IMR-90 (cell line): ENCODE results near the gene SUV39H2. TPM values are rescaled to one million over a fixed set of nuclear protein-coding genes. Genes with fewer than 3 reads are reported as not detected.

Experiments
- ATAC-seq: fragments of 200-7000 bp; cut with Tn5 transposase; 2 replicates; pipeline ENCODE4 v1.9.1; 2020; ENCODE audit warnings: low read depth, mild to moderate bottlenecking, moderate library complexity
- BruUV-seq: library from RNA; stranded (reverse); fragments of 400-500 nt; replicated peaks from 2 replicates; lab custom pipeline; 2021; lab: Mats Ljungman, UMichigan
- CTCF ChIA-PET: fragments of 300-600 bp; formaldehyde crosslinking; extraction: SDS; loops from one replicate; lab custom pipeline; 2021; ENCODE audit warnings: antibody characterized with exemption; lab: Yijun Ruan, JAX
- POLR2A ChIA-PET: fragments of 300-600 bp; sonication (Branson Sonifier 250); formaldehyde crosslinking; loops from one replicate; lab custom pipeline; 2022; ENCODE audit warnings: antibody characterized with exemption; ENCODE audit not compliant: unreplicated experiment; lab: Charles Lee
- DNase-seq: peaks from one replicate; pipeline ENCODE4 v3.0.0; 2013
- H2AFZ ChIP-seq: replicated peaks from 2 replicates; pipeline ENCODE3; 2013; ENCODE audit warnings: low read length, mild to moderate bottlenecking; ENCODE audit not compliant: poor library complexity
- H2AK5ac ChIP-seq: 2 replicates; pipeline ENCODE4 v1.6.1; 2013; ENCODE audit warnings: low read depth, low read length, inconsistent platforms
- H2AK9ac ChIP-seq: replicated peaks from 2 replicates; pipeline ENCODE3; 2013; ENCODE audit warnings: mild to moderate bottlenecking, low read depth, low read length, moderate library complexity; ENCODE audit not compliant: poor library complexity
- H2BK120ac ChIP-seq: 2 replicates; pipeline ENCODE4 v1.6.1; 2013; ENCODE audit warnings: low read depth, low read length, inconsistent platforms
- H2BK15ac ChIP-seq: 3 replicates; pipeline ENCODE4 v1.6.1; 2013; ENCODE audit warnings: low read depth, low read length, inconsistent platforms
- H2BK20ac ChIP-seq: 2 replicates; pipeline ENCODE4 v1.6.1; 2013; ENCODE audit warnings: low read depth, mild to moderate bottlenecking, inconsistent platforms, low read length, moderate library complexity
- H2BK5ac ChIP-seq: 2 replicates; pipeline ENCODE4 v1.6.1; 2013; ENCODE audit warnings: mild to moderate bottlenecking, low read depth, low read length, inconsistent platforms; ENCODE audit not compliant: poor library complexity, severe bottlenecking
- H3K14ac ChIP-seq: replicated peaks from 2 replicates; pipeline ENCODE4 v1.6.1; 2013; ENCODE audit warnings: low read depth, low read length, inconsistent platforms
- H3K18ac ChIP-seq: 2 replicates; pipeline ENCODE4 v1.6.1; 2013; ENCODE audit warnings: low read depth, low read length, control low read depth
- H3K23ac ChIP-seq: 2 replicates; pipeline ENCODE4 v1.6.1; 2013; ENCODE audit warnings: low read depth, low read length, inconsistent platforms
- H3K27ac ChIP-seq: 2 replicates; pipeline ENCODE4 v1.5.1; 2013; ENCODE audit warnings: mild to moderate bottlenecking, control low read depth, low read length; ENCODE audit not compliant: insufficient read depth
- H3K27me3 ChIP-seq: 2 replicates; pipeline ENCODE4 v1.6.1; 2013; ENCODE audit warnings: low read length; ENCODE audit not compliant: control insufficient read depth, insufficient read depth
- H3K36me3 ChIP-seq: 2 replicates; pipeline ENCODE4 v1.6.1; 2013; ENCODE audit warnings: low read length, mixed read lengths; ENCODE audit not compliant: control insufficient read depth, insufficient read depth
- H3K4ac ChIP-seq: 2 replicates; pipeline ENCODE4 v1.6.1; 2013; ENCODE audit warnings: low read depth, low read length, inconsistent platforms
- H3K4me1 ChIP-seq: 2 replicates; pipeline ENCODE4 v1.6.1; 2013; ENCODE audit warnings: low read length, mixed read lengths; ENCODE audit not compliant: control insufficient read depth, insufficient read depth
- H3K4me2 ChIP-seq: 2 replicates; pipeline ENCODE4 v1.6.1; 2013; ENCODE audit warnings: low read depth, mild to moderate bottlenecking, control low read depth, low read length, moderate library complexity
- H3K4me3 ChIP-seq: 2 replicates; pipeline ENCODE4 v1.5.1; 2013; ENCODE audit warnings: low read depth, mild to moderate bottlenecking, control low read depth, low read length, moderate library complexity; ENCODE audit not compliant: insufficient read depth
- H3K56ac ChIP-seq: 2 replicates; pipeline ENCODE4 v1.6.1; 2013; ENCODE audit warnings: low read length, inconsistent platforms; ENCODE audit not compliant: insufficient read depth; ENCODE audit errors: extremely low read depth
- H3K79me1 ChIP-seq, 2 experiments: 2 replicates each; pipeline ENCODE4 v1.6.1; 2013; ENCODE audit warnings: low read length in 2 of 2, inconsistent platforms in 1 of 2, low read depth in 1 of 2
- H3K9ac ChIP-seq: 2 replicates; pipeline ENCODE4 v1.6.1; 2013; ENCODE audit warnings: low read depth, low read length, control low read depth
- H3K9me1 ChIP-seq: 2 replicates; pipeline ENCODE4 v1.6.1; 2013; ENCODE audit warnings: low read length, inconsistent platforms; ENCODE audit not compliant: insufficient read depth
- H3K9me3 ChIP-seq: 2 replicates; pipeline ENCODE4 v1.6.1; 2013; ENCODE audit warnings: low read length; ENCODE audit not compliant: control insufficient read depth, insufficient read depth
- H4K20me1 ChIP-seq: 2 replicates; pipeline ENCODE4 v1.6.1; 2013; ENCODE audit warnings: low read length, inconsistent platforms; ENCODE audit not compliant: insufficient read depth
- H4K5ac ChIP-seq: 2 replicates; pipeline ENCODE4 v1.6.1; 2013; ENCODE audit warnings: mild to moderate bottlenecking, low read depth, low read length, control low read depth
- H4K8ac ChIP-seq, 2 experiments: 2 replicates each; pipeline ENCODE4 v1.6.1; 2013; ENCODE audit warnings: low read depth in 2 of 2, low read length in 2 of 2, control low read depth in 1 of 2, inconsistent platforms in 1 of 2
- H4K91ac ChIP-seq: 2 replicates; pipeline ENCODE4 v1.6.1; 2013; ENCODE audit warnings: low read depth, low read length, inconsistent platforms; ENCODE audit not compliant: insufficient read depth
- BHLHE40 ChIP-seq: fragments of 150-350 bp; IDR thresholded peaks from 2 replicates; pipeline ENCODE4 v1.6.1; 2016; ENCODE audit warnings: mild to moderate bottlenecking, low read depth, low read length
- CEBPB ChIP-seq: IDR thresholded peaks from 2 replicates; pipeline ENCODE4 v1.6.1; 2012; ENCODE audit warnings: low read depth, low read length, improper control_type of control experiment
- CHD1 ChIP-seq: IDR thresholded peaks from 2 replicates; pipeline ENCODE4 v1.6.1; 2012; ENCODE audit warnings: low read depth, low read length, improper control_type of control experiment
- ELK1 ChIP-seq: fragments of 150-350 bp; IDR thresholded peaks from 2 replicates; pipeline ENCODE4 v1.6.1; 2016; ENCODE audit warnings: low read depth, mild to moderate bottlenecking, low read length, moderate library complexity, borderline replicate concordance
- FOS ChIP-seq: fragments of 150-350 bp; IDR thresholded peaks from 2 replicates; pipeline ENCODE4 v1.6.1; 2016; ENCODE audit warnings: low read depth, low read length
- MAFK ChIP-seq: IDR thresholded peaks from 2 replicates; pipeline ENCODE4 v1.6.1; 2012; ENCODE audit warnings: low read depth, low read length, improper control_type of control experiment
- MAZ ChIP-seq: IDR thresholded peaks from 2 replicates; pipeline ENCODE4 v1.6.1; 2012; ENCODE audit warnings: low read depth, mild to moderate bottlenecking, low read length, improper control_type of control experiment, moderate library complexity, borderline replicate concordance
- MXI1 ChIP-seq: IDR thresholded peaks from 2 replicates; pipeline ENCODE4 v1.6.1; 2012; ENCODE audit warnings: low read depth, mild to moderate bottlenecking, low read length, moderate library complexity, borderline replicate concordance
- NFE2L2 ChIP-seq: fragments of 150-350 bp; IDR thresholded peaks from 2 replicates; pipeline ENCODE4 v1.6.1; 2016; ENCODE audit warnings: low read depth, mild to moderate bottlenecking, low read length
- POLR2A ChIP-seq: IDR thresholded peaks from 2 replicates; pipeline ENCODE4 v1.6.1; 2012; ENCODE audit warnings: mild to moderate bottlenecking, low read depth, low read length
- RAD21 ChIP-seq: IDR thresholded peaks from 2 replicates; pipeline ENCODE4 v1.6.1; 2012; ENCODE audit warnings: low read length, improper control_type of control experiment
- RCOR1 ChIP-seq: IDR thresholded peaks from 2 replicates; pipeline ENCODE4 v1.6.1; 2012; ENCODE audit warnings: mild to moderate bottlenecking, low read length, improper control_type of control experiment; ENCODE audit not compliant: insufficient replicate concordance
- RFX5 ChIP-seq: IDR thresholded peaks from 2 replicates; pipeline ENCODE4 v1.8.0; 2012; ENCODE audit warnings: low read depth, mild to moderate bottlenecking, low read length, moderate library complexity
- SMC3 ChIP-seq: fragments of 150-350 bp; IDR thresholded peaks from 2 replicates; pipeline ENCODE4 v1.6.1; 2016; ENCODE audit warnings: low read depth, mild to moderate bottlenecking, antibody characterized with exemption, low read length, moderate library complexity
- USF2 ChIP-seq: fragments of 150-350 bp; IDR thresholded peaks from 2 replicates; pipeline ENCODE4 v1.6.1; 2017; ENCODE audit warnings: mild to moderate bottlenecking, antibody characterized with exemption, low read length, low read depth
- WGBS, 2 experiments: methylation state at CpG; one replicate each; pipeline versions ENCODE4 v1.1.5 to v1.1.7; 2013; ENCODE audit warnings: missing lambda C conversion rate in 2 of 2; ENCODE audit not compliant: insufficient read length in 1 of 2; ENCODE audit errors: extremely low coverage in 2 of 2; 5-methylcytosine and 5-hydroxymethylcytosine counted together
- dilution Hi-C: fragments of 300-500 bp; cut with HindIII; formaldehyde crosslinking; loops from one replicate; pipeline ENCODE4 v1.14.3; 2018; ENCODE audit warnings: low sequenced_read_pairs; ENCODE audit not compliant: unreplicated experiment
- in situ Hi-C: fragments of 300-500 bp; cut with MboI; formaldehyde crosslinking; loops from 3 replicates; pipeline ENCODE4 v1.14.3; 2019; ENCODE audit warnings: low sequenced_read_pairs, inconsistent platforms, mixed read lengths
- intact Hi-C: fragments of 100-400 bp; cut with micrococcal nuclease; formaldehyde crosslinking; loops from 2 replicates; pipeline ENCODE4 v1.10.0; 2022
- polyA plus RNA-seq, 3 experiments: library from polyadenylated mRNA; depleted of rRNA; stranded (reverse); fragments of >200 nt; gene quantifications; 2 replicates each; pipeline ENCODE4 v1.2.3, GENCODE V29; 2012; ENCODE audit warnings: low replicate concordance in 1 of 3
- total RNA-seq: library from RNA; depleted of rRNA; stranded (reverse); fragments of >200 nt; gene quantifications from 2 replicates; pipeline ENCODE4 v1.2.3, GENCODE V29; 2012
- TF ChIP-seq, protein P1 (sequence below): conservative IDR thresholded peaks from 2 replicates; pipeline ENCODE4 v1.5.1; 2012; ENCODE audit warnings: mild to moderate bottlenecking, low read depth, low read length, improper control_type of control experiment

Gene SUV39H2
- total and polyA plus RNA-seq, 2 of the 4 experiments (the other 2 are of a cell fraction): 5.3 to 14.5 TPM

- no peak overlapping the region for H4K91ac ChIP-seq
- no peaks in the 10 kb centered on the region for H3K9me3 ChIP-seq
- H4K5ac ChIP-seq: no peak overlapping the region
- no TSS peak for BruUV-seq
- no peak overlapping the region for H3K9ac ChIP-seq
- no peak overlapping the region for H3K18ac ChIP-seq
- peaks cover 8% of the 10 kb centered on the region for H3K9me1 ChIP-seq
- H3K14ac ChIP-seq: no peak overlapping the region
- no peak overlapping the region for H2BK5ac ChIP-seq
- no peak overlapping the region for H2AK9ac ChIP-seq
- H4K20me1 ChIP-seq: no peaks in the 10 kb centered on the region
- TF ChIP-seq FOS (no peak), POLR2A (no peak), RCOR1 (no peak), CHD1 (no peak), RAD21 (no peak), USF2 (no peak), MAFK (no peak), ELK1 (no peak), CEBPB (no peak), SMC3 (no peak), MAZ (no peak), NFE2L2 (no peak), MXI1 (no peak), BHLHE40 (no peak), RFX5 (no peak)
- TF ChIP-seq, protein P1, sequence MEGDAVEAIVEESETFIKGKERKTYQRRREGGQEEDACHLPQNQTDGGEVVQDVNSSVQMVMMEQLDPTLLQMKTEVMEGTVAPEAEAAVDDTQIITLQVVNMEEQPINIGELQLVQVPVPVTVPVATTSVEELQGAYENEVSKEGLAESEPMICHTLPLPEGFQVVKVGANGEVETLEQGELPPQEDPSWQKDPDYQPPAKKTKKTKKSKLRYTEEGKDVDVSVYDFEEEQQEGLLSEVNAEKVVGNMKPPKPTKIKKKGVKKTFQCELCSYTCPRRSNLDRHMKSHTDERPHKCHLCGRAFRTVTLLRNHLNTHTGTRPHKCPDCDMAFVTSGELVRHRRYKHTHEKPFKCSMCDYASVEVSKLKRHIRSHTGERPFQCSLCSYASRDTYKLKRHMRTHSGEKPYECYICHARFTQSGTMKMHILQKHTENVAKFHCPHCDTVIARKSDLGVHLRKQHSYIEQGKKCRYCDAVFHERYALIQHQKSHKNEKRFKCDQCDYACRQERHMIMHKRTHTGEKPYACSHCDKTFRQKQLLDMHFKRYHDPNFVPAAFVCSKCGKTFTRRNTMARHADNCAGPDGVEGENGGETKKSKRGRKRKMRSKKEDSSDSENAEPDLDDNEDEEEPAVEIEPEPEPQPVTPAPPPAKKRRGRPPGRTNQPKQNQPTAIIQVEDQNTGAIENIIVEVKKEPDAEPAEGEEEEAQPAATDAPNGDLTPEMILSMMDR: no peak
- peaks cover 4 to 7% of the 10 kb centered on the region in 2 experiments; a peak in 1 of 4 replicates for H3K79me1 ChIP-seq
- no peak overlapping the region for H3K4me3 ChIP-seq
- no peak overlapping the region for H3K23ac ChIP-seq
- CTCF ChIA-PET: no interaction called here
- peaks cover 39% of the 10 kb centered on the region for H3K36me3 ChIP-seq
- no peak overlapping the region for H2BK20ac ChIP-seq
- no peak overlapping the region for H3K56ac ChIP-seq
- H4K8ac ChIP-seq: no peak overlapping the region
- intact Hi-C loops: no loop called here
- H2AFZ ChIP-seq: no peak overlapping the region
- no peak overlapping the region for H3K27ac ChIP-seq
- no peak overlapping the region for H3K4ac ChIP-seq
- no peak overlapping the region for H3K4me2 ChIP-seq
- POLR2A ChIA-PET: no interaction called here
- DNase-seq (no peak), ATAC-seq (no peak)
- H2AK5ac ChIP-seq: no peak overlapping the region
- no peaks in the 10 kb centered on the region for H3K27me3 ChIP-seq
- dilution Hi-C loops: no loop called here
- H3K4me1 ChIP-seq: no peaks in the 10 kb centered on the region
- no peak overlapping the region for H2BK120ac ChIP-seq
- 86% methylated on average over 4 of the region's 13 CpGs; no CpG with 5 or more reads in 1 of the 2 experiments for WGBS, 2 experiments
- no peak overlapping the region for H2BK15ac ChIP-seq
- in situ Hi-C loops: no loop called here
Observed at GRCh38 chr10:14926722-14927416, 48.2 kb downstream of the SUV39H2 start.
